SK-N-SH treated with all-trans-retinoic acid at 6 μM for 48 hours (cell line): ENCODE data around the gene TMUB1.
"Not testable (repeated sequence)": the region's sequence is repeated elsewhere in the genome, so short reads cannot be mapped to it uniquely, and the experiment has no call there.

ENCODE experiments used
- ATAC-seq: fragments of 200-7000 bp; cut with Tn5 transposase; 3 replicates; pipeline ENCODE4 v1.9.1; 2020; ENCODE audit warnings: mild to moderate bottlenecking, moderate library complexity
- BACH2 ChIP-seq: fragments of 250-450 bp; sonication (Bioruptor Pico); IDR thresholded peaks from 2 replicates; pipeline ENCODE4 v1.9.0; 2021; ENCODE audit warnings: mild to moderate bottlenecking, borderline replicate concordance
- ESRRG ChIP-seq: fragments of 250-450 bp; sonication (Bioruptor Pico); IDR thresholded peaks from 2 replicates; pipeline ENCODE4 v1.6.1; 2021; ENCODE audit warnings: mild to moderate bottlenecking
- OSR1 ChIP-seq: fragments of 250-450 bp; sonication (Bioruptor Pico); IDR thresholded peaks from 2 replicates; pipeline ENCODE4 v1.8.0; 2022; ENCODE audit warnings: moderate library complexity, mild to moderate bottlenecking, inconsistent platforms
- PPARA ChIP-seq: fragments of 250-450 bp; sonication (Bioruptor Pico); IDR thresholded peaks from 2 replicates; pipeline ENCODE4 v1.5.0; 2020; ENCODE audit warnings: mild to moderate bottlenecking, borderline replicate concordance
- RARB ChIP-seq: fragments of 250-450 bp; sonication (Bioruptor Pico); IDR thresholded peaks from 2 replicates; pipeline ENCODE4 v1.8.0; 2021; ENCODE audit warnings: mild to moderate bottlenecking, moderate library complexity
- SNAI2 ChIP-seq: fragments of 250-450 bp; sonication (Bioruptor Pico); IDR thresholded peaks from 2 replicates; pipeline ENCODE4 v1.5.0; 2020; ENCODE audit warnings: mild to moderate bottlenecking, moderate library complexity
- TCF4 ChIP-seq: fragments of 250-450 bp; sonication (Bioruptor Pico); IDR thresholded peaks from 2 replicates; pipeline ENCODE4 v1.8.0; 2021; ENCODE audit warnings: mild to moderate bottlenecking, moderate library complexity, borderline replicate concordance
- TOX ChIP-seq: fragments of 250-450 bp; sonication (Bioruptor Pico); IDR thresholded peaks from 2 replicates; pipeline ENCODE4 v1.8.0; 2021; ENCODE audit warnings: mild to moderate bottlenecking, moderate library complexity, borderline replicate concordance
- ZC3H10 ChIP-seq: fragments of 250-450 bp; sonication (Bioruptor Pico); IDR thresholded peaks from 2 replicates; pipeline ENCODE4 v1.5.1; 2021; ENCODE audit warnings: mild to moderate bottlenecking, moderate library complexity
- ZFP3 ChIP-seq: fragments of 250-450 bp; sonication (Bioruptor Pico); IDR thresholded peaks from 2 replicates; pipeline ENCODE4 v1.5.0; 2020; ENCODE audit warnings: mild to moderate bottlenecking, moderate library complexity
- ZNF70 ChIP-seq: fragments of 450-650 bp; formaldehyde crosslinking; IDR thresholded peaks from 2 replicates; pipeline ENCODE4 v1.5.0; 2020; ENCODE audit warnings: mild to moderate bottlenecking, moderate library complexity
- ZNF8 ChIP-seq: fragments of 450-650 bp; formaldehyde crosslinking; IDR thresholded peaks from 2 replicates; pipeline ENCODE4 v1.5.0; 2020; ENCODE audit warnings: mild to moderate bottlenecking, moderate library complexity
- TF ChIP-seq, protein P1 (sequence below): fragments of 250-450 bp; sonication (Bioruptor Pico); IDR thresholded peaks from 2 replicates; pipeline ENCODE4 v1.8.0; 2020; ENCODE audit warnings: mild to moderate bottlenecking, moderate library complexity, borderline replicate concordance
- TF ChIP-seq, protein P2 (sequence below): fragments of 250-450 bp; sonication (Bioruptor Pico); IDR thresholded peaks from 2 replicates; pipeline ENCODE4 v1.8.0; 2021; ENCODE audit warnings: low read depth, mild to moderate bottlenecking, moderate library complexity, borderline replicate concordance
- TF ChIP-seq, protein P3 (sequence below): fragments of 250-450 bp; sonication (Bioruptor Pico); IDR thresholded peaks from 2 replicates; pipeline ENCODE4 v1.5.1; 2021; ENCODE audit warnings: mild to moderate bottlenecking, moderate library complexity
- TF ChIP-seq, protein P4 (sequence below): fragments of 250-450 bp; sonication (Bioruptor Pico); IDR thresholded peaks from 2 replicates; pipeline ENCODE4 v1.5.1; 2020; ENCODE audit warnings: low read depth, mild to moderate bottlenecking, moderate library complexity

Gene TMUB1

DNA sequence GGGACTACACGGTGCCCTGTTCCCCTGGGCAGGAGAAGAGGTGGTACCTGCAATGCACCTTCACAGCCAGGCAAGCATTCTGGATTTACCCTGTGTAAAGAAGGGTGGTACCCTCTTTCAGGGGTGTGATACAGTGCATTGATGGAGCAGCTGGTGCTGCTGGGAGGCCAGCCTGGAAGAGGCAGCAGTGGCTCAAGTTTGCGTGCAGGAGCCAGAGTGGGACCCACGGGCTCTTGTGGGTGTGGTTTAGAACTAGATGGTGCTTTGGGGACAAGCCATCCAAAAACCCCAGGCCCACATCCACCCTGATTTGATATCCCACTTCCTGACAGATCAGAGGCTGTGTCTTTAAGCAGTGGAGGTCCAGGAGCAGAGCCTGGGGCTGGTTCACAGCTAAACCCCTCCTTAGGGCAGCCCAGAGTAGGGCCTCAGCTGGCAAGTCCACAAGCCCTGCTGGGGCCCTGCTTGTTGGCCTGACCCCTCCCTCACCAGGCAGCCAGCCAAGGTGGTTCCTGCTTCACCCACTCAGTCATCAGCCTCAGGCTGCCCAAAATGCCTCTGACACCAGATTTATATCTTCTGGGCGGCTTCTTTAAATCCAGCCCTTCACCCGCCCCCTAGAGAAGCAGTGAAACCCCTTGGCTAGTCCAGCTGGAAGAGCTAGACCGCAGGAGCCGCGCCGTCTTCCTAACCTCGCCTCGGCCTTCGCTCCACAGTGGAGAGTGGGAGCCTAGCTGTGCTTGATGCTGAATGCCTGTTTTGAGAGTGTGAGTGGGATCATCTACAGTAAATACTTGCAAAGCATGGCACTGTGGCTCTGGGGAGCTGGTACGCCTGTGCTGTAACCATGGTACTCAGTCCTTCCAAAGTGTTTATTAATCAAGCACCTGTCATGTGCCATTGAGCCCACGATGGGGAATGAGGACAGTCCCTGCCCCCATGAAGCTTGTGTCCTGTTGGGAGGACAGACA lies 36.4 kb downstream of the TMUB1 start:
- TF ChIP-seq, protein P1, sequence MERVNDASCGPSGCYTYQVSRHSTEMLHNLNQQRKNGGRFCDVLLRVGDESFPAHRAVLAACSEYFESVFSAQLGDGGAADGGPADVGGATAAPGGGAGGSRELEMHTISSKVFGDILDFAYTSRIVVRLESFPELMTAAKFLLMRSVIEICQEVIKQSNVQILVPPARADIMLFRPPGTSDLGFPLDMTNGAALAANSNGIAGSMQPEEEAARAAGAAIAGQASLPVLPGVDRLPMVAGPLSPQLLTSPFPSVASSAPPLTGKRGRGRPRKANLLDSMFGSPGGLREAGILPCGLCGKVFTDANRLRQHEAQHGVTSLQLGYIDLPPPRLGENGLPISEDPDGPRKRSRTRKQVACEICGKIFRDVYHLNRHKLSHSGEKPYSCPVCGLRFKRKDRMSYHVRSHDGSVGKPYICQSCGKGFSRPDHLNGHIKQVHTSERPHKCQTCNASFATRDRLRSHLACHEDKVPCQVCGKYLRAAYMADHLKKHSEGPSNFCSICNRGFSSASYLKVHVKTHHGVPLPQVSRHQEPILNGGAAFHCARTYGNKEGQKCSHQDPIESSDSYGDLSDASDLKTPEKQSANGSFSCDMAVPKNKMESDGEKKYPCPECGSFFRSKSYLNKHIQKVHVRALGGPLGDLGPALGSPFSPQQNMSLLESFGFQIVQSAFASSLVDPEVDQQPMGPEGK: no peak; the same call in 1 of the 2 replicates
- TF ChIP-seq ZC3H10 (CRISPR knock-in tag): no peak
- TF ChIP-seq ZFP3 (CRISPR knock-in tag): 0 out of 2 replicates have a peak, but pooled peaks have one; percentile 23
- TF ChIP-seq, protein P2, sequence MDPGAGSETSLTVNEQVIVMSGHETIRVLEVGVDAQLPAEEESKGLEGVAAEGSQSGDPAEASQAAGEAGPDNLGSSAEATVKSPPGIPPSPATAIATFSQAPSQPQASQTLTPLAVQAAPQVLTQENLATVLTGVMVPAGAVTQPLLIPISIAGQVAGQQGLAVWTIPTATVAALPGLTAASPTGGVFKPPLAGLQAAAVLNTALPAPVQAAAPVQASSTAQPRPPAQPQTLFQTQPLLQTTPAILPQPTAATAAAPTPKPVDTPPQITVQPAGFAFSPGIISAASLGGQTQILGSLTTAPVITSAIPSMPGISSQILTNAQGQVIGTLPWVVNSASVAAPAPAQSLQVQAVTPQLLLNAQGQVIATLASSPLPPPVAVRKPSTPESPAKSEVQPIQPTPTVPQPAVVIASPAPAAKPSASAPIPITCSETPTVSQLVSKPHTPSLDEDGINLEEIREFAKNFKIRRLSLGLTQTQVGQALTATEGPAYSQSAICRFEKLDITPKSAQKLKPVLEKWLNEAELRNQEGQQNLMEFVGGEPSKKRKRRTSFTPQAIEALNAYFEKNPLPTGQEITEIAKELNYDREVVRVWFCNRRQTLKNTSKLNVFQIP: no peak
- peak; percentile 65 for ATAC-seq

DNA sequence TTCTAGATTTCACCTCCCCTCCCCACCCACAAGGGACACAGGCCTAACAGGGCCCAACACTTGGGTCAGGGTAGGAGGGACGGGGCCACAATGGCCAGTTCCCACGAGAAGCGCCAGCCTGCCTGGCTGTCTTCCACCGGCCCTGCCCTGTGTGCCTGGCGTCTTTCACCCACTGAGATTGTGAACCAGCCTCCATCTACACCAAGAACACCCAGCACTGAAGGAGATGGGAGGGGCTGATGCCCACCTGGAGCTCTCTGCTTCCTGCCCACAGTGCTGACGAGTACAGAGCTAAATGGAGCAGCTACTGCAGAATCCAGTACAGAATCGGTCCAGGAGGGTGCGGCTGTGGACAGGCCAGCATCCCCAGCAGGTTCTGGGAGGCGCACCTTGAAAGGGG lies 37.3 kb downstream of the TMUB1 start:
- no peak for ATAC-seq
- TF ChIP-seq PPARA (CRISPR knock-in tag): no peak
- TF ChIP-seq, protein P3, sequence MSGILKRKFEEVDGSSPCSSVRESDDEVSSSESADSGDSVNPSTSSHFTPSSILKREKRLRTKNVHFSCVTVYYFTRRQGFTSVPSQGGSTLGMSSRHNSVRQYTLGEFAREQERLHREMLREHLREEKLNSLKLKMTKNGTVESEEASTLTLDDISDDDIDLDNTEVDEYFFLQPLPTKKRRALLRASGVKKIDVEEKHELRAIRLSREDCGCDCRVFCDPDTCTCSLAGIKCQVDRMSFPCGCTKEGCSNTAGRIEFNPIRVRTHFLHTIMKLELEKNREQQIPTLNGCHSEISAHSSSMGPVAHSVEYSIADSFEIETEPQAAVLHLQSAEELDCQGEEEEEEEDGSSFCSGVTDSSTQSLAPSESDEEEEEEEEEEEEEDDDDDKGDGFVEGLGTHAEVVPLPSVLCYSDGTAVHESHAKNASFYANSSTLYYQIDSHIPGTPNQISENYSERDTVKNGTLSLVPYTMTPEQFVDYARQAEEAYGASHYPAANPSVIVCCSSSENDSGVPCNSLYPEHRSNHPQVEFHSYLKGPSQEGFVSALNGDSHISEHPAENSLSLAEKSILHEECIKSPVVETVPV (CRISPR knock-in tag): no peak
- TF ChIP-seq ZNF70: no peak
- TF ChIP-seq SNAI2 (CRISPR knock-in tag): no peak
- TF ChIP-seq, protein P2: no peak
- TF ChIP-seq ZC3H10 (CRISPR knock-in tag): no peak

DNA sequence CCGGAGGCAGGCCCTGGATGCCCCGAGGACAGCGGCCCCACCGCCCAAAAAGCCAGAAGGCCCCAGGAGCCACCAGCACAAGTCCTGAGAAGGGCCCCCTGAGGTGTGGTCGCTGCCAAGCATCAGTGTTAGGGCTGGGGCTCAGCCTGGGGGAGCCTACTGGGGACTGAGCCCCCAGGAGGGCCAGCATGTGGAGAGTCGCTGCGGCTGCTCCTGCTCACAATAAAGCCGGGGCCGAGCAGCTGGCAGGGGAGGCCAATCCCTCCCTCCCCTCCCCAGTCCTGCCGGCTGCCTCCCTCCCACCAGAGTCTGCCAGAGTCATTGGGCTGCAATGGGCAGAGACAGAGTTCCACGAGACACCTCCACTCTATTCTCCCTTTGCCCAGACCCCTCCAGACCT lies 38.0 kb downstream of the TMUB1 start:
- ATAC-seq: no peak
- TF ChIP-seq PPARA (CRISPR knock-in tag) (no peak), OSR1 (no peak), ZNF8 (no peak), TCF4 (no peak), ZC3H10 (CRISPR knock-in tag) (no peak), ZNF70 (no peak), TOX (no peak), ZFP3 (CRISPR knock-in tag) (no peak), RARB (CRISPR knock-in tag) (no peak), BACH2 (no peak)
- TF ChIP-seq, protein P3 (CRISPR knock-in tag): no peak
- TF ChIP-seq, protein P2: no peak
- TF ChIP-seq, all 23 proteins: peak for 0

DNA sequence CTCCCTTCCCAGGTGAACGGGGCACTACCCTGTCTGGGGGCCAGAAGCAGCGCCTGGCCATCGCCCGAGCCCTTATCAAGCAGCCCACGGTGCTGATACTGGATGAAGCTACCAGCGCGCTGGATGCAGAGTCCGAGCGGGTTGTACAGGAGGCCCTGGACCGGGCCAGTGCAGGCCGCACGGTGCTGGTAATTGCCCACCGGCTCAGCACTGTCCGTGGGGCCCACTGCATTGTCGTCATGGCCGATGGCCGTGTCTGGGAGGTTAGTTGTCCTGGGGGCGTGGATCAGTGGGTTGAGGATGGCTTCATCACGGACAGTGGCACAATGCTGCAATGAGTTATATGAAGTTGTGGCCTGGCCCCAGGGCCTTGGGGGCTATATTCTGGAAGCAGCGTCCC lies 39.3 kb downstream of the TMUB1 start:
- no peak for ATAC-seq
- no peak for TF ChIP-seq ZNF70
- TF ChIP-seq, protein P4, sequence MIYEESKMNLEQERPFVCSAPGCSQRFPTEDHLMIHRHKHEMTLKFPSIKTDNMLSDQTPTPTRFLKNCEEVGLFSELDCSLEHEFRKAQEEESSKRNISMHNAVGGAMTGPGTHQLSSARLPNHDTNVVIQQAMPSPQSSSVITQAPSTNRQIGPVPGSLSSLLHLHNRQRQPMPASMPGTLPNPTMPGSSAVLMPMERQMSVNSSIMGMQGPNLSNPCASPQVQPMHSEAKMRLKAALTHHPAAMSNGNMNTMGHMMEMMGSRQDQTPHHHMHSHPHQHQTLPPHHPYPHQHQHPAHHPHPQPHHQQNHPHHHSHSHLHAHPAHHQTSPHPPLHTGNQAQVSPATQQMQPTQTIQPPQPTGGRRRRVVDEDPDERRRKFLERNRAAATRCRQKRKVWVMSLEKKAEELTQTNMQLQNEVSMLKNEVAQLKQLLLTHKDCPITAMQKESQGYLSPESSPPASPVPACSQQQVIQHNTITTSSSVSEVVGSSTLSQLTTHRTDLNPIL (CRISPR knock-in tag): no peak
- no peak for TF ChIP-seq PPARA (CRISPR knock-in tag)
- TF ChIP-seq, protein P1: no peak
- no peak for TF ChIP-seq RARB (CRISPR knock-in tag)
- no peak for TF ChIP-seq ZNF8
- TF ChIP-seq ESRRG (CRISPR knock-in tag): no peak

DNA sequence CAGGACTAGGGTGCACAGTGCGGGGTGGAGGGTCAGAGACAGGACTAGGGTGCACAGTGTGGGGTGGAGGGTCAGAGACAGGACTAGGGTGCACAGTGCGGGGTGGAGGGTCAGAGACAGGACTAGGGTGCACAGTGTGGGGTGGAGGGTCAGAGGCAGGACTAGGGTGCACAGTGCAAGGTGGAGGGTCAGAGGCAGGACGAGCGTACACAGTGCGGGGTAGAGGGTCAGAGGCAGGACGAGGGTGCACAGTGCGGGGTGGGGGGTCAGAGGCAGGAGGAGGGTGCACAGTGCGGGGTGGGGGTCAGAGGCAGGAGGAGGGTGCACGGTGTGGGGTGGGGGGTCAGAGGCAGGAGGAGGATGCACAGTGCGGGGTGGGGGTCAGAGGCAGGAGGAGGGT lies 39.8 kb downstream of the TMUB1 start:
- not testable (repeated sequence) for ATAC-seq
